MM.1S (cell line): ENCODE measurements around the gene NGEF.

Source experiments
- DNase-seq: peaks from one replicate; pipeline ENCODE4 v3.0.0-alpha.2; 2015
- H2AFZ ChIP-seq: fragments of 300-600 bp; sonication (generic); 2 replicates; pipeline ENCODE4 v1.6.0; 2016; ENCODE audit warnings: antibody characterized with exemption, low read length
- H3F3A ChIP-seq: fragments of 300-600 bp; sonication (generic); 2 replicates; pipeline ENCODE4 v1.6.1; 2016; ENCODE audit warnings: mild to moderate bottlenecking, antibody characterized with exemption, low read length, moderate library complexity, mixed read lengths; ENCODE audit not compliant: insufficient read depth
- H3K27ac ChIP-seq: fragments of 300-600 bp; sonication (generic); 2 replicates; pipeline ENCODE4 v1.5.1; 2016; ENCODE audit warnings: mild to moderate bottlenecking, low read length
- H3K27me3 ChIP-seq: fragments of 300-600 bp; sonication (generic); replicated peaks from 2 replicates; pipeline ENCODE4 v1.6.0; 2016; ENCODE audit warnings: low read length; ENCODE audit not compliant: insufficient read depth
- H3K36me3 ChIP-seq: fragments of 300-600 bp; sonication (generic); replicated peaks from 2 replicates; pipeline ENCODE4 v1.6.1; 2016; ENCODE audit warnings: mild to moderate bottlenecking, low read length, mixed read lengths; ENCODE audit not compliant: insufficient read depth
- H3K4me1 ChIP-seq: fragments of 300-600 bp; sonication (generic); 2 replicates; pipeline ENCODE4 v1.6.1; 2016; ENCODE audit warnings: low read length, mixed read lengths
- H3K4me2 ChIP-seq: fragments of 300-600 bp; sonication (generic); 2 replicates; pipeline ENCODE4 v1.6.0; 2016; ENCODE audit warnings: low read depth, low read length
- H3K4me3 ChIP-seq: fragments of 300-600 bp; sonication (generic); 2 replicates; pipeline ENCODE4 v1.5.1; 2016; ENCODE audit warnings: low read length, mixed read lengths
- H3K79me2 ChIP-seq: fragments of 300-600 bp; sonication (generic); 2 replicates; pipeline ENCODE4 v1.6.1; 2016; ENCODE audit warnings: mixed run types, low read length, mixed read lengths
- H3K9ac ChIP-seq: fragments of 300-600 bp; sonication (generic); 2 replicates; pipeline ENCODE4 v1.6.1; 2016; ENCODE audit warnings: low read length, mixed read lengths
- H3K9me2 ChIP-seq: fragments of 300-600 bp; sonication (generic); replicated peaks from 2 replicates; pipeline ENCODE4 v1.6.1; 2016; ENCODE audit warnings: mild to moderate bottlenecking, low read length, mixed read lengths; ENCODE audit not compliant: insufficient read depth
- H3K9me3 ChIP-seq: fragments of 300-600 bp; sonication (generic); replicated peaks from 2 replicates; pipeline ENCODE4 v1.6.1; 2016; ENCODE audit warnings: mild to moderate bottlenecking, low read length, mixed read lengths; ENCODE audit not compliant: insufficient read depth
- H4K20me1 ChIP-seq: fragments of 300-600 bp; sonication (generic); 2 replicates; pipeline ENCODE4 v1.6.1; 2016; ENCODE audit warnings: mild to moderate bottlenecking, low read length, moderate library complexity, mixed read lengths; ENCODE audit not compliant: insufficient read depth
- EZH2 ChIP-seq: fragments of 300-600 bp; sonication (generic); optimal IDR thresholded peaks from 2 replicates; pipeline ENCODE3; 2017; ENCODE audit warnings: low read depth, mild to moderate bottlenecking, antibody characterized with exemption, low read length, mixed read lengths
- EZH2phosphoT487 ChIP-seq: fragments of 300-600 bp; sonication (generic); IDR thresholded peaks from 2 replicates; pipeline ENCODE4 v1.6.1; 2018; ENCODE audit warnings: antibody characterized with exemption, low read length
- TF ChIP-seq, protein P1 (sequence below): fragments of 300-600 bp; sonication (generic); IDR thresholded peaks from 2 replicates; pipeline ENCODE4 v1.5.1; 2016; ENCODE audit warnings: antibody characterized with exemption, low read length, mixed read lengths

The NGEF gene

GRCh38 chr2:232886632-232887031 is 126.4 kb downstream of the NGEF start:
- Histone ChIP-seq H3K36me3 (no peaks in the 10 kb centered on the region), H4K20me1 (no peaks in the 10 kb centered on the region), H3K9me2 (no peaks in the 10 kb centered on the region), H3K4me1 (no peaks in the 10 kb centered on the region), H3K27me3 (no peaks in the 10 kb centered on the region), H3K79me2 (no peaks in the 10 kb centered on the region), H3K27ac (no peak overlapping the region), H2AFZ (no peak overlapping the region), H3K4me3 (no peak overlapping the region), H3K9me3 (no peaks in the 10 kb centered on the region), H3K9ac (no peak overlapping the region), H3K4me2 (no peak overlapping the region), H3F3A (no peaks in the 10 kb centered on the region)
- TF ChIP-seq EZH2 (no peak), EZH2phosphoT487 (no peak)
- TF ChIP-seq, protein P1, sequence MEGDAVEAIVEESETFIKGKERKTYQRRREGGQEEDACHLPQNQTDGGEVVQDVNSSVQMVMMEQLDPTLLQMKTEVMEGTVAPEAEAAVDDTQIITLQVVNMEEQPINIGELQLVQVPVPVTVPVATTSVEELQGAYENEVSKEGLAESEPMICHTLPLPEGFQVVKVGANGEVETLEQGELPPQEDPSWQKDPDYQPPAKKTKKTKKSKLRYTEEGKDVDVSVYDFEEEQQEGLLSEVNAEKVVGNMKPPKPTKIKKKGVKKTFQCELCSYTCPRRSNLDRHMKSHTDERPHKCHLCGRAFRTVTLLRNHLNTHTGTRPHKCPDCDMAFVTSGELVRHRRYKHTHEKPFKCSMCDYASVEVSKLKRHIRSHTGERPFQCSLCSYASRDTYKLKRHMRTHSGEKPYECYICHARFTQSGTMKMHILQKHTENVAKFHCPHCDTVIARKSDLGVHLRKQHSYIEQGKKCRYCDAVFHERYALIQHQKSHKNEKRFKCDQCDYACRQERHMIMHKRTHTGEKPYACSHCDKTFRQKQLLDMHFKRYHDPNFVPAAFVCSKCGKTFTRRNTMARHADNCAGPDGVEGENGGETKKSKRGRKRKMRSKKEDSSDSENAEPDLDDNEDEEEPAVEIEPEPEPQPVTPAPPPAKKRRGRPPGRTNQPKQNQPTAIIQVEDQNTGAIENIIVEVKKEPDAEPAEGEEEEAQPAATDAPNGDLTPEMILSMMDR = no peak
- no peak for DNase-seq

DNA sequence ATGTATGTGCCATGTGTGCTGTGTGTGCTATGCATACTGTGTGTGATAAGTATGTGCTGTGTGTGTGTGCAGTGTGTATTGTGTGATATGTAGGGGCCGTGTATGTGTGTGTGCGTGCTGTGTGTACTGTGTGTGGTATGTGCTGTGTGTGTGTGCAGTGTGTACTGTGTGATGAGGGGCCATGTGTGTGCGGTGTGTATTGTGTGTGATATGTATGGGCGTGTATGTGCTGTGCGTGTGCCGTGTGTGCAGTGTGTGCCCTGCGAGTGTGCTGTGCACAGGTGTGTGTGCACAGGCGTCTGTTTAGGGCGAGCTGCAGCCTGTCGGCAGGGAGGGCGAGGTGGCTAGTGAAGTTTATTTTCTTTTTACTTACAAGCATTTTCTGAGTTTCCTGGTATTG is 126.9 kb downstream of the NGEF start:
- DNase-seq = no peak
- H4K20me1 ChIP-seq = no peaks in the 10 kb centered on the region
- no peaks in the 10 kb centered on the region for H3F3A ChIP-seq
- no peak overlapping the region for H2AFZ ChIP-seq
- no peaks in the 10 kb centered on the region for H3K9me2 ChIP-seq
- no peak overlapping the region for H3K27ac ChIP-seq
- H3K27me3 ChIP-seq = no peaks in the 10 kb centered on the region
- no peak overlapping the region for H3K9ac ChIP-seq
- TF ChIP-seq EZH2 (no peak), EZH2phosphoT487 (no peak)
- TF ChIP-seq, protein P1 = no peak
- no peak overlapping the region for H3K4me3 ChIP-seq
- no peaks in the 10 kb centered on the region for H3K4me1 ChIP-seq
- no peak overlapping the region for H3K4me2 ChIP-seq
- H3K9me3 ChIP-seq = no peaks in the 10 kb centered on the region
- no peaks in the 10 kb centered on the region for H3K36me3 ChIP-seq
- no peaks in the 10 kb centered on the region for H3K79me2 ChIP-seq

- Histone ChIP-seq H3K27ac (no peak overlapping the region), H3K9ac (no peak overlapping the region), H3K4me2 (no peak overlapping the region), H4K20me1 (no peaks in the 10 kb centered on the region), H3K4me1 (no peaks in the 10 kb centered on the region), H3K9me3 (no peaks in the 10 kb centered on the region), H2AFZ (no peak overlapping the region), H3F3A (no peaks in the 10 kb centered on the region), H3K4me3 (no peak overlapping the region), H3K79me2 (no peaks in the 10 kb centered on the region), H3K27me3 (no peaks in the 10 kb centered on the region), H3K9me2 (no peaks in the 10 kb centered on the region), H3K36me3 (no peaks in the 10 kb centered on the region)
- DNase-seq = no peak
- TF ChIP-seq EZH2phosphoT487 = no peak
- TF ChIP-seq, protein P1 = no peak
- TF ChIP-seq EZH2 = no peak
These were observed 127.6 kb downstream of the NGEF start for GRCh38 chr2:232885264-232885961.
